Erythroblast (primary cell): ENCODE data around the gene SDC1.

Experiments
- GATA1 ChIP-seq: IDR thresholded peaks from 2 replicates; pipeline ENCODE4 v1.6.1; 2011; ENCODE audit warnings: low read depth, mild to moderate bottlenecking, control low read depth, low read length, moderate library complexity
- POLR2A ChIP-seq: IDR thresholded peaks from 2 replicates; pipeline ENCODE4 v1.6.1; 2011; ENCODE audit warnings: mild to moderate bottlenecking, low read length

DNA sequence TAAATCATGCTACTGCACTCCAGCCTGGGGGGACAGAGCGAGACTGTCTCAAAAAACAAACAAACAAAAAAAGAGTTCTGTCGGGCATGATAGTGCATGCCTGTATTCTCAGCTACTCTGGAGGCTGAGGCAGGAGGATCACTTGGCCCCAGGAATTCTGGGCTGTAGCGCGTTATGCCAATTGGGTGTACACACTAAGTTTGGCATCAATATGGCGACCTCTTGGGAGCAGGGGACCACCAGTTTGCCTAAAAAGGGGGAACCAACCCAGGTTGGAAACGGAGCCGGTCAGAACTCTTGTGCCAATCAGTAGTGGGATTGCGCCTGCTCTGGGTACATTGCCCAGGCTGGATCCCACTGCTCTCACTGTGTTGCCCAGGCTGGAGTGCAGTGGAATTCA is 49.7 kb downstream of the SDC1 start:
- TF ChIP-seq POLR2A (no peak), GATA1 (no peak)
